GM21526 (cell line): ENCODE data around the gene TMPRSS9.
"Not testable (repeated sequence)": the region's sequence is repeated elsewhere in the genome, so short reads cannot be mapped to it uniquely, and the experiment has no call there.

Experiments
- ATAC-seq: cut with Tn5 transposase; IDR thresholded peaks from one replicate; pipeline ENCODE4 v1.9.1; 2021; ENCODE audit warnings: moderate library complexity; ENCODE audit not compliant: unreplicated experiment, low FRiP score

The TMPRSS9 gene

DNA sequence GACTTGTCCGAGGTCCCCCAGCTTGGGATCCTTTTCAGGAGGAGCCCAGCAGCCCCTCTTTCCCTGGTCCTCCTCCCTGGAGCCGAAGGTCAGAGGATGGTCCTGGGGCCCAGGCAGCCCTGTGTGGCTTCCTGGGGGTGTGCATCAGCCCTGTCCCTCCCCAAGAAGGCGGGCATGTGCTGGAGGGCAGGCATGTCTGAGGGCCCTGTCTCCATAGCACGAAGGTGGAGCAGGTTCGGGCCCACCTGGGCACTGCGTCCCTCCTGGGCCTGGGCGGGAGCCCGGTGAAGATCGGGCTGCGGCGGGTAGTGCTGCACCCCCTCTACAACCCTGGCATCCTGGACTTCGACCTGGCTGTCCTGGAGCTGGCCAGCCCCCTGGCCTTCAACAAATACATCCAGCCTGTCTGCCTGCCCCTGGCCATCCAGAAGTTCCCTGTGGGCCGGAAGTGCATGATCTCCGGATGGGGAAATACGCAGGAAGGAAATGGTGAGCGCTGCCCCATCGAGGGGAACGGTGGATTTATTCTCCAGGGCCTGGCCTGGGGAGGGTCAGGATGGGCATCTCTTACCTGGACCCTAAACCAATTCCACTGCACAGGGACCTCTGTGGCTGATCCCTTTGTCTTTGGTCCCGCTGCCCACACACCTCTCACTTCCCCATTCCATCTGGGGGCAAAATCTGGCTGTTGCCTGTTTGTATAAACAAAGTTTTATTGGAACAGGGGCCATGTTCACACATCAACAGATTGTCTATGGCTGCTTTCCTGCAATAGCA, 56.4 kb downstream of the TMPRSS9 start:
- ATAC-seq = no peak

DNA sequence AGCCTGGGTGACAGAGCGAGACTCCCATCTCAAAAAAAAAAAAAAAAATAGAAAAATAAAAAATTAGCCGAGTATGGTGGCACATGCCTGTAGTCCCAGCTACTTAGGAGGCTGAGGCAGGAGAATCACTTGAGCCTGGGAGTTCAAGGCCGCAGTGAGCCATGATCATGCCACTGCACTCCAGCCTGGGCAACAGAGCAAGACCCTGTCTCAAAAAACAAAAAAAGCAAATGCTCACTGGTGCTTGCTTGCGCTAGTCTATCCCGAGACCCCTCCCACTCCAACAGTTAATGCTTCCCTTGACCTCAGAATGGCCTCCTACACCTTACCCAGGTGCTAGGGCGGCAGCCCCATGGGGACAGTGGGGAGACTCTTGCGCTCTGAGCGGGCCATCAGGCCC, 57.4 kb downstream of the TMPRSS9 start:
- not testable (repeated sequence) for ATAC-seq

DNA sequence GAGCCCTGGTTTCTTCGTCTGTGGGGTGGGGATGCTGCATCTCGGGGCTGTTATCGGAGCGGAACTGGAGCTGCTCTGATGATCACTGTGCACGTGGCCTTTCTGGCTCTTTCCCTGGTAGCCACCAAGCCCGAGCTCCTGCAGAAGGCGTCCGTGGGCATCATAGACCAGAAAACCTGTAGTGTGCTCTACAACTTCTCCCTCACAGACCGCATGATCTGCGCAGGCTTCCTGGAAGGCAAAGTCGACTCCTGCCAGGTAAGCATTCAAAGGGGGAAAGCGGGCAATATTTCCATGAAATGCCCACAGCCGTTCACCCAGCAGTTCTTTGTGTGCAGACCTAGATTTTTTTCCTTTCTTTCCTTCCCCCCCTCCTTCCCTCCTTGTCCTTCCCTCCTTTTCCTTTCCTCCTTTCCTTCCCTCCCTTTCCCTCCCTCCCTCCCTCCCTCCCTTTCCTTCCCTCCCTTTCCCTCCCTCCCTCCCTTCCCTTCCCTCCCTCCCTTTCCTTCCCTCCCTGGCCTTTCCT, 57.9 kb downstream of the TMPRSS9 start:
- no peak for ATAC-seq

DNA sequence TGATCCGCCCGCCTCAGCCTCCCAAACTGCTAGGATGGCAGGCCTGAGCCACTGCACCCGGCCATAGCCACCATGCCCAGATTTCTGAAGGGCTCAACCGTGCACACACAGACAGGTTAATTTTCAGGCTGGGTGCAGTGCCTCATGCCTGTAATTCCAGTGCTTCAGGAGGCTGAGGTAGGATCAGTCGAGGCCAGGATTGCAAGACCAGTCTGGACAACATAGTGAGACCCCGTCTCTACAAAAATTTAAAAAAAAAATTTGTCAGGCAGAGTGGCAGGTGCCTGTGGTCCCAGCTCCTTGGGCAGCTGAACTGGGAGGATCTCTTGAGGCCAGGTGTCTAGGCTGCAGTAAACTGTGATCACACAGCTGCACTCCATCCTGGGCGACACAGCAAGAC, 59.7 kb downstream of the TMPRSS9 start:
- ATAC-seq = no peak

DNA sequence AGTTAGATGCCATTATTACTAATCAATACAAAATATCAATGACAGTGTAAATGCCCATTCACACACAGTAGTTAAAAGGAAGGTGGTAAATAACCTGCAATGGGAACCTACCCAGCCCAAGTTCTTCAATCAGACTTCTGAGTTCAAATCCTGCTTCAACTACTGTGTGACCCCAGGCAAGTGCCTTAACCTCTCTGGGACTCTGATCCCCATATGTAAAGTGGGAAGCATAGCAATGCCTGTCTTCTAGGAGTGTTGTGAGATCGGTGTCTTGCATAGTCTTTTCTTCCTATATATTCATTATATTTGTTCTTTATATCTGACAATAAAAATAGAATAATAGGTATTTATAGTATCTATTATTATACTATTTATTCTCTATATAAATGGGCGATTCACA, 60.4 kb downstream of the TMPRSS9 start:
- no peak for ATAC-seq

DNA sequence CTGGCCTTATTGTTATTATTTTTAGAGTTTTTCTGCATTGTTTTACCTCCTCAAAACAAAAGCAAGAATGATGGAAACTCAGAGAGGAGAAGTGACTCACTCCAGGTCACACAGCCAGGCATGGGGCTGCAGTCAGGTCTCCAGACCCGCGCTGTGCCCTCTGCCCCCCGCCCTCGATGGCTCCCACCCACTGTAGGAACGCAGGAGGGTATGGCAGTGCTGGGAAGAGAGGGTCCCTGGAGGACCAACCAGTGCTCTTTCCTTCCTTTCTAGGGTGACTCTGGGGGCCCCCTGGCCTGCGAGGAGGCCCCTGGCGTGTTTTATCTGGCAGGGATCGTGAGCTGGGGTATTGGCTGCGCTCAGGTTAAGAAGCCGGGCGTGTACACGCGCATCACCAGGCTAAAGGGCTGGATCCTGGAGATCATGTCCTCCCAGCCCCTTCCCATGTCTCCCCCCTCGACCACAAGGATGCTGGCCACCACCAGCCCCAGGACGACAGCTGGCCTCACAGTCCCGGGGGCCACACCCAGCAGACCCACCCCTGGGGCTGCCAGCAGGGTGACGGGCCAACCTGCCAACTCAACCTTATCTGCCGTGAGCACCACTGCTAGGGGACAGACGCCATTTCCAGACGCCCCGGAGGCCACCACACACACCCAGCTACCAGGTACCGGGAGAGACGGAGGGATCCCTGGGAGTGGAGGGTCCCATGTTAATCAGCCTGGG, 61.7 kb downstream of the TMPRSS9 start:
- no peak for ATAC-seq

DNA sequence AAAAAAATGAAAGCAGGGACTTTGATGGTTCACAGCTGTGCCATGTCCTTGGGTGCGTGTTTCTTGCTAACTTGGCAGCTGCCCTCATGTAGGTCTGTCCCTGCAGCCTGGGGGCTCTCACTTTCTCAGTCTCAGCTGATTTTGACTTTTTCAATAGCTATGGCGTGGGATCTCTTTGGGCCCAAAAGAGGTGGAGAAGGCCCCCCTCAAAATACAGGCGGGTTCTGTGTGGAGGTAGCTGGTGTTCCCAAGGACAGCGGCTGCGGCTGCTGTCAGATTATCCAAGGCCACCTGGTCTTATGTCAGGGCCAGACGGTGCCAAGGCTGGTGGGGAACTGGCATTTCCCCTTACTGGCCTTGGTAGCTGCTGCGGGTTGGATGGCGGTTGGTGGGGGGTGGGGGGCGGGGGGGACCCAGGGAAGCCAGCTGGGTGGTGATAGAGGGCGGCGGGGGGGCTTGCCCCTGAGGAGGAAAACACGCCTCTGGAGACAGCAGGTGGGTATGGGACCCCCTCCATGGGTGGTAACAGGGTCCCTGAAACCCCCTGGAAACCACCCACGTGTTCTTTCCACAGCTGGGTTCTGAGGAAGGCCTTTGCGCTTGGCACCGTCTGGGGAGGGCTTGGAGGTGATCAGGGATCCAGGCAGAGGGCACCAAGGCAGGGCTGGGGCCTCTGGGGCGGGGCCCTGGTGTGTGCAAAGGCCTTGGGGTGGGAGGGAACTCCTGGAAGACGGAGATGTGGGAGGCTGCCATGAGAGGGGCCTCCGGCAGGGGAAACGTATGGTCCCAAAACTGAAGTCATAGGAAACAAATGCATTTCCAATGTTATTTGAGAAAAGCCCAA, 63.2 kb downstream of the TMPRSS9 start:
- ATAC-seq = no peak

DNA sequence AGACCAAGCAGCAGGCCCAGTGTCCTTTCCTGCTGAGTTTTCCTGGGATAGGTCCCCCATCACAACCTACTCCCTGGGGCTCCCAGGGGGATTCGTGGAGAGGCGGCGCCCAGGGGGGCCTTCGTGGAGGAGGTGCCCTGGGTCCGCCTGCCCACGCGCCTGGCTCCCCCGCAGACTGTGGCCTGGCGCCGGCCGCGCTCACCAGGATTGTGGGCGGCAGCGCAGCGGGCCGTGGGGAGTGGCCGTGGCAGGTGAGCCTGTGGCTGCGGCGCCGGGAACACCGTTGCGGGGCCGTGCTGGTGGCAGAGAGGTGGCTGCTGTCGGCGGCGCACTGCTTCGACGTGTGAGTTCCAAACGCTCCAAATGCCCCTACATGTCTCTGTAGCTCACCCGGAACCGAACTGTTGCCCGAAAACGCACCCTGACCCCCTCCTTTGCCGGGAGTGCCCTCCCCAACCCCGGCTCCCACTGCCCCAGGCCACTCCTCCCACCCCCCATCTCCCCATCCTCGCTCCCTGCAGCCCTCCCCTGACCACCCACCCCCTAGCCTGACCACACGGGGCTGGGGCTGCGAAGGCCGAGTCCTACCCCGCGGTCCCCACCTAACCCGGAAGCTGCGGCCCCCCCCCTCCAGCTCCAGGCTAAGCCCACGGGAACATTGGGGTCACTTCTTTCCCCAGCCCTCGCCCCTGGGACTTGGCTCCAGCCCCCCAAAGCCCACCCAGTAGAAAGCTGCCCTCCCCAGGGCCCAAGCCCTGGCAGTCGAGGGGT, 64.0 kb downstream of the TMPRSS9 start:
- no peak for ATAC-seq

DNA sequence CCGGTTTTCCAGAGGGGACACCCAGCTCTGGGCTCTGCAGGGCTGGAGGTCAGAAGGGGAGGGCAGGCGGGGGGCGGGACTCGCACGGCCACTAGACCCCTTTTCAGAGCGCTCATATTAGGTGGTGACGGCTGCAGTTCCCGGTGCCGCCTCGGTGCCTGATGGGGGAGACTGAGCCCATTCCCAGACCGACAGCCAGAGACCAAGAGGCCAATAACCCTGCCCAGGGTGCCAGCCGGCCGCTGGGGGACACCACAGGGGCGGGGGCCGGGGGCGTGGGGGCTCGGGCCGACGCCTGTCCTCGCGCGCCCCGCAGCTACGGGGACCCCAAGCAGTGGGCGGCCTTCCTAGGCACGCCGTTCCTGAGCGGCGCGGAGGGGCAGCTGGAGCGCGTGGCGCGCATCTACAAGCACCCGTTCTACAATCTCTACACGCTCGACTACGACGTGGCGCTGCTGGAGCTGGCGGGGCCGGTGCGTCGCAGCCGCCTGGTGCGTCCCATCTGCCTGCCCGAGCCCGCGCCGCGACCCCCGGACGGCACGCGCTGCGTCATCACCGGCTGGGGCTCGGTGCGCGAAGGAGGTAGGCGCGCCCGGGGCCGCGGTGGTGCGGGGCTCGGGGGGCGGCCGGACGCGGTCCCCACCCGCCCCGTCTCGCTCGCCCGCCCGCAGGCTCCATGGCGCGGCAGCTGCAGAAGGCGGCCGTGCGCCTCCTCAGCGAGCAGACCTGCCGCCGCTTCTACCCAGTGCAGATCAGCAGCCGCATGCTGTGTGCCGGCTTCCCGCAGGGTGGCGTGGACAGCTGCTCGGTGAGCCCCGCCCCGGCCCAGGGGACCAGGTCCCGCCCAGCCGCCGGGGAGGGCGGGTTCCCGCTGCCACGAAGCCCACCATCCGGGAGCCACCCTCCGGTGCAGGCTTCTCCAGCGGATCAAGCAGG, 64.9 kb downstream of the TMPRSS9 start:
- ATAC-seq = no peak

DNA sequence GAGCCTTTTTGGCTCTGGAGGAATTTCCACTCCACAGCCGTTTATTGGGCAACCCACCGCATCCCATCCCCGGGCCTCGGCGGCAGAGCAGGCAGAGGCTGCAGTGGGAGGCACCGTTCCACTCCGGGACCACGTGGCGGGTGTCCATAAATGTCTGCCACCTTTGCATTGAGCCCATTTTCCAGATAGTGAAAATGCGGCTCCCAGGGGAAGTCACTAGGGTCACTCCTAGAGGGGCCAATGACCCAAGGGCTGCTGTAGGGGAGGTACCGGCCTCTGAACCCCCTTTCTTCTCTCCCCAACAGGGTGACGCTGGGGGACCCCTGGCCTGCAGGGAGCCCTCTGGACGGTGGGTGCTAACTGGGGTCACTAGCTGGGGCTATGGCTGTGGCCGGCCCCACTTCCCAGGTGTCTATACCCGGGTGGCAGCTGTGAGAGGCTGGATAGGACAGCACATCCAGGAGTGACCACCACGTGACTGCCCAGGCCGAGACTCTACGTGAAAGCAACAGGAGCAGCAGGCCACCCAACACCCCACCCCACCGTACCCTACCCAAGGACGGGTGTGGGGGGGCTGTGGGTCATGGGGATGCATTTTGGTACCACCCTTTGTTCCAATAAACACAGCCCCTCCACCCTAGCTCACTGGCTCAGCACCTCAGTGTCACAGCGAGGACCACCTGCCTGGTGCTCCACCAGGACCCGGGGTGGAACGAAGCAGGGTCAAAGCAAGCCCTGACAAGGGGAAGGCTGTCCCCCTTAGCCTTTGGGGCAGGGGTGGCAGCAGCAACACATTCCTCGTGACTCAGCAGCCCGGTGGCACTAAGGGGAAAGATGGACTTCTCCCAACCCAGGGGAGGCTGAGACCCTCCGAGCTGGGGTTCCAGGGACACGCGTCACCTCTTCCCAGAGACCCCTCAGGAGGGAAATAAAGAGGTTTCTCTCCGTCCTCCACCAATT, 65.8 kb downstream of the TMPRSS9 start:
- no peak for ATAC-seq

DNA sequence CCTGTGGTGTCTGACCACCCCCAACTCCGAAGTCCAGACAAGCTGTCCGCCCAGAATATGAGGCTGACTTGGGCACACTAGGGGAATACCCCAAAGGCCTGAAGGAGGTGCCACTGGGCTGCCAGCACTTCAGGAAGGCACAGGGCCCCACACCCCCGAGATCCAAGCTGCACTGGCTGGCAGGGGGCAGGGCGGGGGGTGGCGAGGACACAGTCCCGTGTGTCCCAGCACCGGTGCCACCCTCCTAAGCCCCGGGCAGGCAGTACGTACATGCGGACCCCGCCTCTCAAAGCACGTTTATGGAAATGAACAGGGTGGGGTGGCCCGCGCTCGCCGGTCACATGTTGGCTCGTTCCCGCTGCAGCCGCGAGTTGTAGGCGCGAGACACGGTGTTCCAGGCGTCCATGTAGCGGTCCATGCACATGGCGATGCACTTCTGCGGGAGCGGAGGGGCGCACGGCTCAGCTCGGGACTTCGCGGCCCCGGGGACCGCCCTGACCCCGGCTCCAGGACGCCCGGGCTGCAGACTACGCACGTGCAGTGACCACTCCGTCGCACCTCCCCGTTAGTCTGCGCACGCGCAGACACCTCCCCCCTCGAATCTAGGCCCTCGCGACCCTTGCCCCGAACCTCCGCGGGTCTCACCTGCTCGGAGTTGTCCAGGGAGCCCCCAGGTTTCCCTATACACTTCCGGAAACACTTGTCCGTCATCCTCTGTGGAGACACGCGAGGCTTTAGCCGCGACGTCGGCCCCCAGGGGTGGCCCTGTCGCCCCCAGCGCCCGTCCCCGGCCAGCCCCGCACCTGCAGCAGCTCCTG, 66.8 kb downstream of the TMPRSS9 start:
- ATAC-seq = no peak

DNA sequence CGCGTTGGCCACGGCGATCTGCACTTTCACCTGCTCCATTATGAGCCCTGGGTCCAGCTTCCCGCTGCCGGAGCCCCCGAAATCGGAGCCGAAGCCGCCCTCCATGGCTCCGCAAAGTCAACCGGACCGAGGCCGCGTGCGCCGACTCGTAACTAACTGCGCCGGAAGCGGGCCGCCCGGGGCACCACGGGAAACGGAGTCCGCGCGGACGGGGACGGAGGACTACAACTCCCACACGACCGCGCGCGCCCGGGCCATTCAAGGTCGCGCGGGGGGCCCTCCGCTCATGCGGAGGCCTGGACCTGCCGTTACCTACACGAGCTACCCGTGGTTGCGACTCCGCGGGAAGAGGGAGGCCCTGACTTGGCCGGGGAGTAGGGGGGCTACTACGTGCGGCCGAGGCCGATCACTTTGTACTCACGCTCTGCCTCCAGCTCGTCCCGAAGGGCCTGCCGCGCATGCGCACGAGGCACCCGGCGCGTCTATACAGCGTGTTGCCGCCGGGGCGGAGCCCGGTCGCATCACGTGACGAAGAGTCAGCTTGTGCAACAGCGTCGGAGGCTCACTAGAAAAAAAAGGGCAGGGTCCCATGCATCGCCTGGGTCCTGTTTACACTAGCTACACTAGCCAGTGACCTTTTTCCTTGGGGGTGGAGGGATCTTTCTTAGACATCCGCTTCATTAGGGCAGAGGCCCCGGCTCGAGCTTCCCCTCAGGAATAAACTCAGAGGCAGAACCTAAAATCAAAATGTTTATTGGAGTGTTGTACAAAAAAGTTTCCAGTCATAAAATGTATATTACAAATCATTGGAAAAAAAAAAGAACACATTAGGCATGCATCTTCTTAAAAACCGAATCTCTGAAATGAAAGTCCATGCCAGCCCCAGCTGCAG, 67.6 kb downstream of the TMPRSS9 start, which contains the start of gene TIMM13:
Gene TIMM13, minus strand, starts transcription at position 158 of the 892 bp plus-strand sequence. Its CDS starts 53 bp downstream, at position 105.
- ATAC-seq = peak; percentile 72

DNA sequence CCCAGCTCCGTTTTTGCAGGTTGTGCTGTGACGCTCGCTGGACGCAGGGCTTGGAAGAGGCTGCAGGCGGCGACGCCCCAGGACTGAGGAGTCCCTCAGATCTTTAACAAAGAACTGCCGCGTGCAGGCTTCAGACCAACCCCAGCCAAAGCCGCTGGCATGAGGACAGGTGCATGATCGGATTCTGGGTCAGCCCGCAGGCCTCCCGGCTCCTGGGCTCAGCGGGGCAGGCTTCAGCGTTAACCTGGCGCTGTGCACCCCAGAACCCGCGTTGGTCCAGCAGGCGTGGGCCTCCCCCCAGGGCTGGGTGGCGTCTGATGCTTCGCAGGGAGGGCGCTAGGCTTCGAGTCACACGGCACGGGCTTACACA, 68.2 kb downstream of the TMPRSS9 start:
- ATAC-seq = no peak

DNA sequence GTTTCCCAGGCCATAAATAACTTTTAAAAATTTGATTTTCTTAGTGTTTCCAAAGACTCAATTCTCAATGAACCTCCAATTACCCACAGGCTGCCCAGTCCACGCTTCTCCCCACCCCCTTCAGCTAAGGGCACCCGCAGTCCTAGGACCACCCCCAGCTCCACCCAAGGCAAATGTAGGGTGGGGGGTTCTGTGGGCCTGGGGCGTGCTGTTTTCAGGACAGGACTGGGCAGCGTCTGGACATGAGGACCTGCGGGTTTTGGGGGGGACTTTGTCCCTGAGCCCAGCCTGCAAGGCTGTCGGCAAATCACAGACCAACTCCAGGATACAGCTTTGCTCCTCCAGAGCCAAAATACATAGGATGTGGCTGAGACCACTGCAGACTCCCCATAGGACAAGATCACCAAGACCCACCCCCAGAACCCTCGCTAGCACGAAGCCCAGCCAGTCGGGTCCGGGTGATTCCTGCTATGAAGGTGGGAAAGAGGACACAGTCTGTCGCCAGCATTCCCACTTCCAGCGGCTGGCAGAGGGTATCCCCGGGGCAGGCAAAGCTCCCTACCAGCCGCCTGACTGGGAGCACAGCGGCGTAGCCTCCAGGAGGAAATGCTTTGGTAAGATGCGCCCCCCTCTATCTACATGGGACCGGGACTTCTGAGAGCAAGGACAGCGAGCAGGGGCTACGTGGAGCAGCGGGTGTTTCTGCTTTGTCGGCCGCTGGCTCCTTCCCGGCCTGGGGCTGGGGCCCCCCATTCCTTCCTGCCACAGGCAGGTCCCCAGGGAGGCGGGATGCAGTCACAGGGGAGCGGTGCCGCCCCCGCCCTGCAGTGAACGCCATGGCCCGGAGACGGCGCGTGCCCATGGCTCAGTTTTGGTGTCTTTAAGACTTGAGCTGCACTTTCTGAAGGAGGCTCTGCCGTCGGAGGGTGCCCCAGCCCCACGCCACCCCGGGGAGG, 69.0 kb downstream of the TMPRSS9 start:
- no peak for ATAC-seq

DNA sequence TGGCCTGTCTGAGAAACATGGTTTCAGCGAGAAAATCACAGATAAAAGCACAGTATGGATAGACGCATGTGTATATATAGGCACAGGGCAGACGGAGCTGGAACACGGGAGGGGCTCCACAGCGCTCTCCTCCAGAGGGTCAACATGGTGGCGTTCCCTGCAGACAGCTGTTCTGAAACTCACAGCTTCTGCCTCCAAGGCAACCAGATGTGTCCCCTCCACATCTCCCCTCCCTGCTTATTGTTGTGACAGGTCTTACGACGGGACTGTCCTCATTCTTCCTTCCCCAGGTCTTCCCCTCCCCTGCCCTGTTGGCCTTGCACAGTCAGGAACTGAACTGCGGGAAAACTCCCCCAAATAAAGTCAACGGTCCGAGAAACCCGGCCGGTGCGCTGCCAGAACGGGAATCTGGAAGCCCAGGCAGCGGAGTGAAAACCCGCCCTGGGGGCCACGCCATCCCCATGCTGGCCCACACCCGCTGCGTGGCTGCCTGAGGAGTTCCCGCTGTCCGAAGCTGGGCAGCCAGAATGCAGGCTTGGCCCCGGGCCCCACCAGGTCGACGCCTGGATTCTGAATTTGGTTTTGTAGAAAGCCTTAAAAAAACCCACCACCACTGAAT, 70.0 kb downstream of the TMPRSS9 start:
- ATAC-seq = no peak
